Endothelial cell of umbilical vein (primary cell): Measurements from ENCODE around the gene BOLA2B. TPM values are rescaled to one million over a fixed set of nuclear protein-coding genes. Genes with fewer than 3 reads are reported as not detected.

ENCODE experiments used
- BruUV-seq: library from RNA; stranded (reverse); fragments of 400-500 nt; replicated peaks from 2 replicates; lab custom pipeline; 2021; lab: Mats Ljungman, UMichigan
- CTCF ChIA-PET: fragments of 300-600, 350-600 bp; sonication (Branson Sonifier 250); formaldehyde crosslinking; loops from one replicate; lab custom pipeline; 2021; ENCODE audit warnings: antibody characterized with exemption, inconsistent platforms; lab: Charles Lee
- POLR2A ChIA-PET: fragments of 300-600, 350-600 bp; sonication (Branson Sonifier 250); formaldehyde crosslinking; loops from one replicate; lab custom pipeline; 2021; ENCODE audit warnings: antibody characterized with exemption, inconsistent platforms; lab: Charles Lee
- DNase-seq: peaks from one replicate; pipeline ENCODE4 v3.0.0-alpha.2; 2011; ENCODE audit warnings: low read depth, low spot score
- FAIRE-seq: peaks from 2 replicates; lab custom pipeline; 2011; peaks lifted over from hg19 to GRCh38; lab: Jason Lieb, UNC
- H2AFZ ChIP-seq: 2 replicates; pipeline ENCODE4 v1.6.0; 2012; ENCODE audit warnings: low read depth, low read length, control low read depth, inconsistent platforms
- H3K27ac ChIP-seq: 2 replicates; pipeline ENCODE4 v1.5.1; 2011; ENCODE audit warnings: low read depth, mild to moderate bottlenecking, control low read depth, low read length, moderate library complexity; ENCODE audit not compliant: insufficient read depth
- H3K27me3 ChIP-seq, 2 experiments: 2 replicates each; pipeline versions ENCODE4 v1.6.0 to v1.6.1; 2011; ENCODE audit warnings: low read length in 2 of 2, mixed read lengths in 1 of 2; ENCODE audit not compliant: control insufficient read depth in 2 of 2, insufficient read depth in 2 of 2
- H3K36me3 ChIP-seq, 2 experiments: 2 replicates in 1 of 2; 3 replicates in 1 of 2; pipeline ENCODE4 v1.5.1; 2011; ENCODE audit warnings: low read length in 2 of 2, mild to moderate bottlenecking in 1 of 2, moderate library complexity in 1 of 2; ENCODE audit not compliant: control insufficient read depth in 2 of 2, insufficient read depth in 2 of 2; ENCODE audit errors: extremely low read depth in 1 of 2
- H3K4me1 ChIP-seq: 3 replicates; pipeline ENCODE4 v1.5.1; 2011; ENCODE audit warnings: mild to moderate bottlenecking, low read length; ENCODE audit not compliant: control insufficient read depth, insufficient read depth; ENCODE audit errors: extremely low read depth
- H3K4me2 ChIP-seq: 2 replicates; pipeline ENCODE4 v1.6.1; 2011; ENCODE audit warnings: low read length, control low read depth, mixed read lengths; ENCODE audit not compliant: insufficient read depth
- H3K4me3 ChIP-seq, 3 experiments: fragments of 200-600 bp in 1 of 3; sonication (generic), shearing (Covaris generic) in 1 of 3; replicated peaks in 1 of 3; 2 replicates each; pipeline ENCODE4 v1.5.1; 2011 to 2016; ENCODE audit warnings: control low read depth in 3 of 3, low read length in 3 of 3, mild to moderate bottlenecking in 2 of 3, inconsistent platforms in 1 of 3, low read depth in 1 of 3, moderate library complexity in 1 of 3; ENCODE audit not compliant: insufficient read depth in 1 of 3
- H3K79me2 ChIP-seq: 2 replicates; pipeline ENCODE4 v1.6.0; 2012; ENCODE audit warnings: low read length, inconsistent platforms; ENCODE audit not compliant: control insufficient read depth, insufficient read depth
- H3K9ac ChIP-seq: replicated peaks from 2 replicates; pipeline ENCODE3; 2011; ENCODE audit warnings: low read length, control low read depth; ENCODE audit not compliant: insufficient read depth; ENCODE audit errors: extremely low read depth
- H3K9me1 ChIP-seq: replicated peaks from 3 replicates; pipeline ENCODE4 v1.6.0; 2011; ENCODE audit warnings: mild to moderate bottlenecking, low read length; ENCODE audit not compliant: control insufficient read depth, insufficient read depth; ENCODE audit errors: extremely low read depth
- H3K9me3 ChIP-seq: replicated peaks from 2 replicates; pipeline ENCODE4 v1.5.1; 2012; ENCODE audit warnings: low read length, inconsistent platforms; ENCODE audit not compliant: control insufficient read depth, insufficient read depth
- H4K20me1 ChIP-seq: replicated peaks from 2 replicates; pipeline ENCODE3; 2011; ENCODE audit warnings: mild to moderate bottlenecking, low read length; ENCODE audit not compliant: control insufficient read depth, insufficient read depth; ENCODE audit errors: extremely low read depth
- GATA2 ChIP-seq: IDR thresholded peaks from 2 replicates; pipeline ENCODE4 v1.7.0; 2011; ENCODE audit warnings: low read depth, mild to moderate bottlenecking, moderate library complexity, mixed read lengths, low read length; ENCODE audit not compliant: insufficient read length, insufficient read depth
- JUN ChIP-seq: IDR thresholded peaks from 2 replicates; pipeline ENCODE4 v1.6.1; 2011; ENCODE audit warnings: borderline replicate concordance, low read depth; ENCODE audit not compliant: insufficient read length, insufficient read depth
- MYC ChIP-seq: IDR thresholded peaks from one replicate; pipeline ENCODE4 v1.6.1; 2011; ENCODE audit warnings: mild to moderate bottlenecking, low read depth, low read length
- POLR2A ChIP-seq: IDR thresholded peaks from 2 replicates; pipeline ENCODE4 v1.6.1; 2012; ENCODE audit warnings: low read depth, mild to moderate bottlenecking, control low read depth, low read length
- dilution Hi-C: fragments of 300-500 bp; cut with MboI; formaldehyde crosslinking; loops from one replicate; pipeline ENCODE4 v1.15.0; 2019; ENCODE audit warnings: low sequenced_read_pairs; ENCODE audit not compliant: extremely low pct_ligation_motif_present
- intact Hi-C: fragments of 100-400 bp; cut with micrococcal nuclease; formaldehyde crosslinking; loops from one replicate; pipeline ENCODE4 v1.10.0; 2022
- polyA plus RNA-seq, 4 experiments: library from polyadenylated mRNA; depleted of rRNA in 3 of 4; stranded (reverse) in 3 of 4; unstranded in 1 of 4; fragments of >200 nt; gene quantifications; 2 replicates each; pipeline versions ENCODE4 v1.2.1 to v1.2.3, GENCODE V29; 2011 to 2012; ENCODE audit warnings: missing spikeins in 1 of 4
- total RNA-seq: library from RNA; stranded (reverse); gene quantifications from 2 replicates; pipeline ENCODE4 v1.2.3, GENCODE V29; 2021
- TF ChIP-seq, protein P1 (sequence below), 2 donors: IDR thresholded peaks; 1 replicate in 1 of 2; 2 replicates in 1 of 2; pipeline ENCODE4 v1.5.1; 2011; ENCODE audit warnings: low read length in 2 of 2, mild to moderate bottlenecking in 2 of 2, moderate library complexity in 2 of 2, control low read depth in 1 of 2, inconsistent platforms in 1 of 2, low read depth in 1 of 2; ENCODE audit not compliant: insufficient read depth in 1 of 2; ENCODE audit errors: extremely low read depth in 1 of 2

BOLA2B gene
- total and polyA plus RNA-seq, 2 donors (not counting 3 experiments of a cell fraction or from before 2014, with no cell fraction given) = 161 to 354 TPM

DNA sequence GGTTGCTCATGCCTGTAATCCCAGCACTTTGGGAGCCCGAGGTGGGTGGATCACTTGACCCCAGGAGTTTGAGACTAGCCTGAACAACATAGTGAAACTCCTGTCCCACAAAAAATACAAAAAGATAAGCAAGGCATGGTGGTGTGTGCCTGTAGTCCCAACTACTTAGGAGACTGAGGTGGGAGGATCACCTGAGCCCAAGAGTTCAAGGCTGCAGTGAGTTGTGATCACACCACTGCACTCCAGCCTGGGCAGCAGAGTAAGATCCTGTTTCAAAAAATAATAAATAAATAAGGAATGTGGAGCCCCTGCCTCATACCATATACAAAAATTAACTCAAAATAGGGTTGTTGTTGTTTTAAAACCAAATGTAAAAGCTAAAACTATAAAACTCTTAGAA, 36.3 kb downstream of the BOLA2B start:
- Histone ChIP-seq H3K4me3 (no peak overlapping the region), H3K9me3 (no peaks in the 10 kb centered on the region), H3K4me2 (no peak overlapping the region), H3K9ac (no peak overlapping the region), H3K36me3 (no peaks in the 10 kb centered on the region), H3K27ac (no peak overlapping the region), H2AFZ (no peak overlapping the region), H4K20me1 (no peaks in the 10 kb centered on the region), H3K9me1 (no peaks in the 10 kb centered on the region), H3K79me2 (no peaks in the 10 kb centered on the region), H3K27me3 (no peaks in the 10 kb centered on the region), H3K4me1 (no peaks in the 10 kb centered on the region)
- TF ChIP-seq POLR2A (no peak), JUN (no peak), GATA2 (no peak), MYC (no peak)
- TF ChIP-seq, protein P1, sequence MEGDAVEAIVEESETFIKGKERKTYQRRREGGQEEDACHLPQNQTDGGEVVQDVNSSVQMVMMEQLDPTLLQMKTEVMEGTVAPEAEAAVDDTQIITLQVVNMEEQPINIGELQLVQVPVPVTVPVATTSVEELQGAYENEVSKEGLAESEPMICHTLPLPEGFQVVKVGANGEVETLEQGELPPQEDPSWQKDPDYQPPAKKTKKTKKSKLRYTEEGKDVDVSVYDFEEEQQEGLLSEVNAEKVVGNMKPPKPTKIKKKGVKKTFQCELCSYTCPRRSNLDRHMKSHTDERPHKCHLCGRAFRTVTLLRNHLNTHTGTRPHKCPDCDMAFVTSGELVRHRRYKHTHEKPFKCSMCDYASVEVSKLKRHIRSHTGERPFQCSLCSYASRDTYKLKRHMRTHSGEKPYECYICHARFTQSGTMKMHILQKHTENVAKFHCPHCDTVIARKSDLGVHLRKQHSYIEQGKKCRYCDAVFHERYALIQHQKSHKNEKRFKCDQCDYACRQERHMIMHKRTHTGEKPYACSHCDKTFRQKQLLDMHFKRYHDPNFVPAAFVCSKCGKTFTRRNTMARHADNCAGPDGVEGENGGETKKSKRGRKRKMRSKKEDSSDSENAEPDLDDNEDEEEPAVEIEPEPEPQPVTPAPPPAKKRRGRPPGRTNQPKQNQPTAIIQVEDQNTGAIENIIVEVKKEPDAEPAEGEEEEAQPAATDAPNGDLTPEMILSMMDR (IDR thresholded peaks at IDR 0.05; ENCODE audit: extremely low read depth in 1 of 2, insufficient read depth in 1 of 2, low read depth in 1 of 2, low read length in 2 of 2) = no peak
- dilution Hi-C loops (no loop called here), intact Hi-C loops (no loop called here)
- CTCF ChIA-PET = interaction anchor here (0.6 to 1.7 kb wide), 2 partner anchors 24 to 45 kb away, joined by 3 to 4 read pairs; no protein-coding TSS in a partner anchor
- no TSS peak for BruUV-seq
- no peak for DNase-seq
- no peak for FAIRE-seq
- POLR2A ChIA-PET = no interaction called here

DNA sequence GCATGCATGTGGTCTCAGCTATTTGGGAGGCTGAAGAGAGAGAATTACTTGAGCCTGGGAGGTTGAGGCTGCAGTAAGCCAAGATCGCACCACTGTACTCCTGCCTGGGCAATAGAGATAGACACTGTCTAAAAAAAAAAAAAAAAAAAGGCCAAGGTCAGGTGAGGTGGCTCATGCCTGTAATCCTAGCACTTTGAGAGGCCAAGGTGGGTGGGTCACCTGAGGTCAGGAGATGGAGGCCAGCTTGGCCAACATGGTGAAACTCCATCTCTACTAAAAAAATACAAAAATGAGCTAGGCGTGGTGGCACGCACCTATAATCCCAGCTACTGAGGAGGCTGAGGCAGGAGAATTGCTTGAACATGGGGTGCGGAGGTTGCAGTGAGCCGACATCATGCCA, 38.3 kb downstream of the BOLA2B start:
- dilution Hi-C loops (no loop called here), intact Hi-C loops (no loop called here)
- Histone ChIP-seq H3K27me3 (no peaks in the 10 kb centered on the region), H3K9me3 (no peaks in the 10 kb centered on the region), H3K4me2 (no peak overlapping the region), H4K20me1 (no peaks in the 10 kb centered on the region), H3K36me3 (no peaks in the 10 kb centered on the region), H3K9me1 (no peaks in the 10 kb centered on the region), H3K4me3 (no peak overlapping the region), H3K4me1 (no peaks in the 10 kb centered on the region), H3K79me2 (no peaks in the 10 kb centered on the region), H2AFZ (no peak overlapping the region), H3K9ac (no peak overlapping the region), H3K27ac (no peak overlapping the region)
- CTCF ChIA-PET = interaction anchor here (0.9 kb wide), 1 partner anchor 18 kb away, joined by 3 read pairs; no protein-coding TSS in a partner anchor
- TF ChIP-seq POLR2A = no peak
- DNase-seq = no peak
- POLR2A ChIA-PET = no interaction called here
- FAIRE-seq = no peak
- BruUV-seq = no TSS peak
